ENCODE data around the gene GHRL. TPM values are rescaled to one million over a fixed set of nuclear protein-coding genes. Genes with fewer than 3 reads are reported as not detected.

GHRL gene
- total RNA-seq, 2 donors from 2014 or later: not detected

DNA sequence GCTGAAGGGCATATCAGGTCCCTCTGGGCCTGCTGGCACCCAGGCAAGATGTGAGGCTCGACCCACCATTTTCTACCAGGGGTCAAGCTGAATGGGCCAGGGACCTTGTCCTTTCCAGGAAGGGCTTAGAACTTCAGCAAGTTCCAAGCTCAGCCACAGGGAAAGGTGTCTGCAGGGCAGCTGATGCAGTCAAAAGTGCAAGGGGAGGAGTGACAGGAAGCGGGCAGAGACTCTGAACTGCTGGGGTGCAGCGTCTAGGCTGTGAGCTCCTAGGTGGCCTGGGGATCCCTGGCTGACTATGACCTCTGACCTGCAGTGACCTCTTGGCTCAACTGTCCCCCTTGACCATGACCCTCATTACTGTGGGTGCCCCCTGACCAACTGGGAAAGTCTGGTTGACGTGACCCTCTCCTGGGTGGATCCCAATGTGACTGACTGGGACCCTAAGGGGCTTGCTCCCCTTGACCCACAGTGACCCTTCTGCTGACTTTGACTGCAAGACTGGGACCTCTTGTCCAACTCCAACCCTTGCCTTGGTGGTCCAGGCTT is 42.5 kb upstream of the GHRL start:
- TF ChIP-seq, protein P1, sequence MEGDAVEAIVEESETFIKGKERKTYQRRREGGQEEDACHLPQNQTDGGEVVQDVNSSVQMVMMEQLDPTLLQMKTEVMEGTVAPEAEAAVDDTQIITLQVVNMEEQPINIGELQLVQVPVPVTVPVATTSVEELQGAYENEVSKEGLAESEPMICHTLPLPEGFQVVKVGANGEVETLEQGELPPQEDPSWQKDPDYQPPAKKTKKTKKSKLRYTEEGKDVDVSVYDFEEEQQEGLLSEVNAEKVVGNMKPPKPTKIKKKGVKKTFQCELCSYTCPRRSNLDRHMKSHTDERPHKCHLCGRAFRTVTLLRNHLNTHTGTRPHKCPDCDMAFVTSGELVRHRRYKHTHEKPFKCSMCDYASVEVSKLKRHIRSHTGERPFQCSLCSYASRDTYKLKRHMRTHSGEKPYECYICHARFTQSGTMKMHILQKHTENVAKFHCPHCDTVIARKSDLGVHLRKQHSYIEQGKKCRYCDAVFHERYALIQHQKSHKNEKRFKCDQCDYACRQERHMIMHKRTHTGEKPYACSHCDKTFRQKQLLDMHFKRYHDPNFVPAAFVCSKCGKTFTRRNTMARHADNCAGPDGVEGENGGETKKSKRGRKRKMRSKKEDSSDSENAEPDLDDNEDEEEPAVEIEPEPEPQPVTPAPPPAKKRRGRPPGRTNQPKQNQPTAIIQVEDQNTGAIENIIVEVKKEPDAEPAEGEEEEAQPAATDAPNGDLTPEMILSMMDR (IDR thresholded peaks at IDR 0.05): no peak
- Histone ChIP-seq H3K27ac (no peak overlapping the region), H3K9me3 (no peaks in the 10 kb centered on the region), H3K36me3 (no peaks in the 10 kb centered on the region), H3K4me3 (no peak overlapping the region), H3K27me3 (no peaks in the 10 kb centered on the region), H3K4me1 (no peaks in the 10 kb centered on the region)
- DNase-seq (ENCODE audit: low spot score): no peak

DNA sequence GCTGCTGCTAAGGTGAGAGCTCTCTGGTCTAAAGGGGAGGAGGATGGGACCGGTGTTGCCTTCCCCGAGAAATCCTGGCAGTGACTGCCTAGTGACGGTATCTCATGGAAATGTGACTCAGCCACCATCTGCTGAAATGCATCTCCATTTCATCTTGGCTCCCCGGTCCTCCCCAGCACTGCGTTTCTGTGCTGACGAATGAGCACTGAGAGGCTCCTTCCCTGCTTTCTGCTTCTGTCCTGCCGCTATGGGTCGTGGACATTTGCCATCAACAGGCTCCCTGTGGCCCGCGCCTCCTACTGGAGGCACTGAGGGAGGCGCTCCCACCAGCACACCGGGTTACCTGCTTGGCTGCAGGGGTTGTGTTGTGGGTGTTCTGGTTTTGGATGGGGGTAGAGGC is 41.7 kb upstream of the GHRL start:
- Histone ChIP-seq H3K4me1 (no peaks in the 10 kb centered on the region), H3K9me3 (no peaks in the 10 kb centered on the region), H3K27ac (no peak overlapping the region), H3K4me3 (no peak overlapping the region), H3K36me3 (no peaks in the 10 kb centered on the region), H3K27me3 (no peaks in the 10 kb centered on the region)
- TF ChIP-seq, protein P1 (IDR thresholded peaks at IDR 0.05): no peak
- DNase-seq (ENCODE audit: low spot score): no peak

DNA sequence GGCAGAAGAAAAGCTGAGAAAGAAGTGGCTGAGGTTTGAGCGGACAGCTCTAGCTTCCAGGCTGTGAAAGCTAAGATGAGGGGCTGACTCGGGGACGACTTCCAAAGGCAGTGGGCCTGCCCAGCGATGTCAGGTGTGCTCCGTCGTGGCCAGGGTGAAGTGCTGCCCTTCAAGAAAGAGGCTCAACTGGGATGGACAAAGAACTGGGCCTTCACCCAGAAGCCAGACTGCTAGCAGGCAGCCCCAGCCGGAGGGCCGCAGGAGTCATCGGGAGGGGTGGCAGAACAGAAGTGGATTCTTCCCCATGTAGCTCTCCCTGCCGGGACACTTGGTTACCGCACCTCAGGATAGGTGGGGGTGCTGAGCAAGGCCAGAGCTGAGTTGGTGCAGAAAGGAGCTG is 41.3 kb upstream of the GHRL start:
- no peak overlapping the region for H3K27ac ChIP-seq
- no peak overlapping the region for H3K4me3 ChIP-seq
- no peaks in the 10 kb centered on the region for H3K36me3 ChIP-seq
- DNase-seq (ENCODE audit: low spot score): no peak
- no peaks in the 10 kb centered on the region for H3K9me3 ChIP-seq
- TF ChIP-seq, protein P1 (IDR thresholded peaks at IDR 0.05): no peak
- H3K27me3 ChIP-seq: no peaks in the 10 kb centered on the region
- H3K4me1 ChIP-seq: no peaks in the 10 kb centered on the region

DNA sequence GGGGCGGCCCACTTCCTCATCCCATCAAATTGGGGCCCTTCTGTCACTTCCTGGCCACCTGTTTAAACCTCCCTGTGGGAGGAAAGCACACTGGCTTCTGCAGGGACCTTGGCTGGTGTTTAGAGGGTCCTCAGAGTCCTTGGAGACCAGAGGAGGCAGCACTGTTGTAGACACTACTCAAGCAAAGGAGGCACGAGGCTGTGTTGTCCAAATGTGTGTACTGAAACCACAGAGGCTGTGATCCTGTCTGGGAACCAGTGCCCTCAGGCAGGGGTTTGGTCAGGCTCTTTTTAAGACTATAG is 40.6 kb upstream of the GHRL start:
- H3K4me1 ChIP-seq: no peaks in the 10 kb centered on the region
- no peaks in the 10 kb centered on the region for H3K27me3 ChIP-seq
- TF ChIP-seq, protein P1 (IDR thresholded peaks at IDR 0.05): no peak
- H3K9me3 ChIP-seq: no peaks in the 10 kb centered on the region
- H3K4me3 ChIP-seq: no peak overlapping the region
- no peak for DNase-seq (ENCODE audit: low spot score)
- no peak overlapping the region for H3K27ac ChIP-seq
- H3K36me3 ChIP-seq: no peaks in the 10 kb centered on the region

DNA sequence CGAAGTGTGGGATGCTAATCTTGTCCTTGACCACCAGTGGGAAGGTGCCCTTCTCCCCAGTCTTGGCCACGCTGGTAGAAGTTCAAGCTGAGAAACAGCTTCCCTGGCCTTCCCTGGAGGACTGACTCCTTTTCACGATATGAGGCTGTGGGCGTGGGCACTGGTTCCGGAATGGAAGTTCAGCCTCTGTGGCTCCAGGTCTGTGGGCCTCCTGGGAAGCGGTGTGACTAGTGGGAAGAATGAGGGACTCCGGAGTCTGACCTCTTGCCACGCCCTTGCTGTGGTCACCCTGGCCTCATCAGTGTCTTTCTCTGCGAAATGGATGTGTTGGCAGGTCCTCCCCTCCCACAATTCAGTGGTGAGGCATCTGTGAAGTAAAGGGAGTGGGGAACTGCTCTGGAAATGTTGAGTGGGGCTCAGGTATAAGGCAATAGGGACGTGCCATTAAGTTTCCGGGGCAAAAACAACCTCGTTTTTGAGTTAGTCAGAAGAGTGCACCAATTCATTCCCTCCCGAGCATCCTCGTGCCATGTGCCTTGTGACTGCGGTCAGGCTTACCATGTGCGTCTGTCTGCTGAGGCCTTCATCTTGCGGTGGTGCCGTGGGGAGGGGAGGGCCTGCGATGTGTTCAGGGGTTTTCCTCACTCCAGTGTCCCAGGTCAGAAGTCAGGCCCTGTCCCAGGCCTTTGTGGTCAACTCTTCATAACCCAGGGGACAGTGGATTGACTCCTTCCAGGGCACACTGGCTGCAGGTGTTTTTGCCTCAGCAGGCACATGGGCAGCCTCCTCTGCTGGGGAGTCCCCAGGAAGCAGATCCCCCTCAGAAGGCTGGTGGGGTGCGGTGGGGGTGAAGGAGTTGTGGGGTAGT is 40.0 kb upstream of the GHRL start:
- Histone ChIP-seq H3K9me3 (no peaks in the 10 kb centered on the region), H3K4me1 (no peaks in the 10 kb centered on the region), H3K36me3 (no peaks in the 10 kb centered on the region), H3K4me3 (no peak overlapping the region), H3K27me3 (no peaks in the 10 kb centered on the region), H3K27ac (no peak overlapping the region)
- DNase-seq (ENCODE audit: low spot score): no peak
- TF ChIP-seq, protein P1 (IDR thresholded peaks at IDR 0.05): no peak

Data from right atrium auricular region (tissue), 2 donors.